NCI-H82 (cell line): Measurements from ENCODE around the gene SLC33A1.
"Not testable (repeated sequence)": the region's sequence is repeated elsewhere in the genome, so short reads cannot be mapped to it uniquely, and the experiment has no call there.

Experiments used
- DNase-seq: peaks from one replicate; lab custom pipeline; 2025; lab: John Stamatoyannopoulos, UW

SLC33A1 gene

DNA sequence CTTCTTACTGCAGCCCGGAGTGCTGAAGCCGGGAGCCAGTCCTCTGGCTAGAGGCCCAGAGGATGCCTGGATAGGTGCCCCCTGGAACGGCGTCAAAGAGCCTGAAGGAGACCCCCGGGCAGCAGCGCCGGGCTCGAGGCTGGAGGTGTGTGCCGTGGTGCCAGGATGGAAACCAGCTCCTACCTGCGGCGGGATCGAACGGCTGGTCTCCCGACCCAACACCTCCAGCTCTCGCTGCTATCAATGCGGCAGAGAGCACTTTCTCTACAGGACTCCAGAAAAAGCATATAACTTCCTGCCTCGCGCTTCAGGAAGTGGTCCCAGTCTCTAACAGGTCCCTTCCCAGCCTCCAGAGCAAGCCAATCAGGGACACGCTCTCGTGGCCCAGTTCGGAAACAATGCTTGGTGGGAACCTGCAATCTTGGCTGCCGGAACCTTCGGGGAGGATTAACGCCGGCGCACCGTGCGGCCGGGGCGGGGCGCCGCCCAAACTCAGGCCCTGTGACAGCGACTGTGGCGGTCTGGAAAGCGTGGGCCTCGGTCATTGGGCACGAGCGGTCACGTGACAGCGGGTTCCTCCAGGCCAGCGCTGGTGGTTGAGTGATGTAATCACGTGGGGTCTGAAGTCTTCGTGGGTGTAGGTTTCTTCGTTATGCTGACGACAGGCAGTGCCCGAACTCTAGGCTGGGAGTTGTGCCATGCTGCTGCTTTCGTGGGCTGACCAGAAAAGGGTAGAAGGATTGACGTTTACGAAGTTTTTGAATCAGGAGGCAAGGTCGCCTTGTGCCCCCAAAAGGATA, at the start of gene SLC33A1:
TSS of gene SLC33A1 (minus strand) at position 287 of the 800 bp plus-strand sequence. CDS start 430 bp downstream, outside the sequence.
- DNase-seq, result peak; percentile 99

GRCh38 chr3:155895379-155895900, 41.2 kb upstream of the SLC33A1 start:
- peak; percentile 92 for DNase-seq

GRCh38 chr3:155891321-155891720, 37.1 kb upstream of the SLC33A1 start:
- no peak for DNase-seq

GRCh38 chr3:155890671-155891190, 36.5 kb upstream of the SLC33A1 start:
- no peak for DNase-seq

DNA sequence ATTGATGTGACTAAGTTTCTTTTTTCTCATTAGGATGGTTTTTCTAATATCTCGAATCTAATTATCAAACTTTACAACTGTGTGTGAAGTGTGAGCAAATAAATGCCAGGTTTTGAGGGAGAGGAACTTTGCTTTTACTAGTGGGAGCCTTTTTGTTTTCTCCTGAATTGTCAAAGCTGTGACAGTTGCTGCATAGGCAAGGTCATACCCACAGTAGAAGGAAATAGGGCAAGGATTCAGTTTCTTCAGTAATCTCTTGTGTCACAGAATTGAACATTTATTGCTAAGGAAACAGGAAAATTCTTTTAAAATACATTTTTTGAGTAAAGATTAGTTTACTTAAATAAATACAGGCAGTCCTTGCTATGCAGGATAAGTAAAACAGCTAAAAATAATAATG, 35.7 kb upstream of the SLC33A1 start:
- DNase-seq, result no peak

DNA sequence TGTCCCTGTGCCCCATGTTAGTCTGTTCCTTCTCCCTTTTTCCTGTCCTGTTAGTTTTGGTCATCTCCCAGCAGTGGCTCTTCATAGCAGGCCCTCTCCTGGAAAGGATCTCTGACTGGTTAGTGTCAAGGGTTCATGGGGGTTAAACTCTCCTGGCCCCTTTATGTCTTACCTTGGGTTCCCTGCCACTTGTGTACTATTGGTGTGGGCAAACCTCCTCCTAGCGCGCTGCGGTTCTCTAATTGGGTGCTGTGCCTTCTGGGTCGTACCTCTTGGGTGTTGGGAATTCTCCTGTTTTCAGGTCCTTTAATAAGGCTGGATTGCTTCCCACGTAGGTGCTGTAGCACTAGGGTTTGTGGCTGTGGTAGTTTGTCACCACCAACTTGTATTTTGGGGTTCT, 35.0 kb upstream of the SLC33A1 start:
- DNase-seq, result no peak

DNA sequence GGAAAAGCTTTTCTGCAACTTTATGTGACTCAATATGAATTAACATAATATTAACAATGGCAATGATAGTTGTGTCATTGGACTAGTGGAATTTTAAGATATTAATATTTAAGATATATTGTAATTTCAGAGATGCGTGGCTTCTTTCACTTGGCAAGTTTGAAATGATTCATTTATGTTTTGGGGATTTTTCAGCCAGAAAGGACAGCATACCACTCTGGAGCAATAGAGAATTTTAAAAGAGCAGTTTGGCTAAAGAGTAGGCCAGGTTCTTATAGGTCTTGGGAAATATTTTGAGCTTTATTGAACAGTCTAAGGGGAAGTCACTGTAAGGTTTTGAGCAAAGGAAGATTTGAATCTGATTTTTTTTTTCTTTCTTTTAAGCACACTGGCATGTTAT, 32.7 kb upstream of the SLC33A1 start:
- no peak for DNase-seq

GRCh38 chr3:155886348-155886747, 32.1 kb upstream of the SLC33A1 start:
- not testable (repeated sequence) for DNase-seq

DNA sequence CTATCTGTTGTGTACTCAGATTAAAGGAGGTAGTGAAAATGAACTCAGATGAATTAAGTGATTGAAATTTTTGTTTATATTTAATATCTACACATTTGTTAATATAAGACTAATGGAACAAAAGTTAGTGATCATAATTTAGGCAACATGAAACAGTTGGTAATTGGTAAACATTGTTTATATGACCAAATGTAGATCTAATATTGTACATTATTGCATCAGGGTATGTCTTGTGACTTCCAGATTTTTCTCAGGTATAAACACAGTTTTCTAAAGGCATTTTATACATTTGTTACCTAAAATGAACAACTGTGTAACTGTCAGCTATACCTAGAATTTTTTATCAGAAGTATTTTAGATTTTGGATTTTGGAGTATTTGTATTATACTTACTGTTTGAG, 31.1 kb upstream of the SLC33A1 start:
- no peak for DNase-seq

GRCh38 chr3:155884292-155884691, 30.1 kb upstream of the SLC33A1 start:
- DNase-seq, result no peak

DNA sequence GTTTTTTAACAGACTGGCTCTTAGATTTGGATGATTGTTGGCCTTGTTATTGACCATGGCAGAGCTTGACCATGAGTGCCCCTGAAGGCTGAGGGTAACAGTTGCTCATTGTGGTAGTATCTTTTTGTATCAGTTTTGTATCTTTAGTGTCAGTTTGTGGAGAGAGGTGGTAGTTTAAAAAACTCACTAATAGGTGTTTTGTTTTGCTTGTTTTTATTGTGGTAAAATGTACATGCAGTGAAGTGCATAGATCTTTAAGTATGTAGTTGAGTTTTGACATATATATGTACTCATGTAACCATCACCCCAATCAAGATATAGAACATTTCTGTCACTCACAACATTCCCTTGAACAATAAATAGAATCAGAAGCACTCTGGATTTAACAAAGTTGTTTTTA, 26.1 kb upstream of the SLC33A1 start:
- DNase-seq, result no peak

GRCh38 chr3:155876503-155876902, 22.3 kb upstream of the SLC33A1 start:
- peak; percentile 47 for DNase-seq

DNA sequence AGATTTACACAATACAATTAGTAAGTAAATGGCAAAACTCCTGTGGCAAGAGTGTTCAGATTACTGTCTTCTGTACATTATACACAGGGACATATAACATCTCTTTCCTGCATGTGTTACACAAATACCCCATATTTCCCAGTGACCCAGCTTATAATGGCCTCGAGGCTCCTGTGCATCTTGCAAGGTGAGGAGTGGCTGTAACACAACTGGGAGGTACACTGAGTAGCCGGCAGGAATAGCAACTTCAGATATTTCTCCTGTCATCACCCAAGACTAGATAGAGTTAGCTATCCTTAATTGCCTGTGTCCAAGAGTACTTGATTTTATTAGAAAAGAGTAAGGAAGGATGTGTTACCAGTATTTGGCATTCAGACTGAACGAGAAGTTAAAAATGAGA, 21.8 kb upstream of the SLC33A1 start:
- DNase-seq, result peak; percentile 54

GRCh38 chr3:155872904-155873646, 18.8 kb upstream of the SLC33A1 start:
- no peak for DNase-seq

DNA sequence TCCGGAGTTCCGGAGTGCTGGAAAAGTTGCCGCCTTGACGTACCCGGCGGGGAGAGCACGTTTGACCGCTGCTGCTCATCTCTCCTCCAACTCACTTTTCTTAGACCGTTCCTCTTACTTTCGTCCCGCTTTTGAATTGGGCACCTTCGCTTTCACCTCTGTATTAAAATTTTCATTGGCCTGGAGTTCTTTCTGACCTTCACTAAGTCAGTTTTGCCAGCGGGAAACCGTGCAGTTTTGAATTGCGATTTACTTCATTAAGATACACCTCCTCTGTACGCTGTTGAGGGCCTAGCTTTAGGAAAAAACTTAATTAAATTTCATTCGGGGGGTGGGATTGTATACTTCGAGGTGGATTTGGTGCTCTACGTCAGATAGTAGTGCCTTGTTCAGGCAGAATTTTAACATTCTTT, 17.5 kb upstream of the SLC33A1 start:
- peak; percentile 59 for DNase-seq

DNA sequence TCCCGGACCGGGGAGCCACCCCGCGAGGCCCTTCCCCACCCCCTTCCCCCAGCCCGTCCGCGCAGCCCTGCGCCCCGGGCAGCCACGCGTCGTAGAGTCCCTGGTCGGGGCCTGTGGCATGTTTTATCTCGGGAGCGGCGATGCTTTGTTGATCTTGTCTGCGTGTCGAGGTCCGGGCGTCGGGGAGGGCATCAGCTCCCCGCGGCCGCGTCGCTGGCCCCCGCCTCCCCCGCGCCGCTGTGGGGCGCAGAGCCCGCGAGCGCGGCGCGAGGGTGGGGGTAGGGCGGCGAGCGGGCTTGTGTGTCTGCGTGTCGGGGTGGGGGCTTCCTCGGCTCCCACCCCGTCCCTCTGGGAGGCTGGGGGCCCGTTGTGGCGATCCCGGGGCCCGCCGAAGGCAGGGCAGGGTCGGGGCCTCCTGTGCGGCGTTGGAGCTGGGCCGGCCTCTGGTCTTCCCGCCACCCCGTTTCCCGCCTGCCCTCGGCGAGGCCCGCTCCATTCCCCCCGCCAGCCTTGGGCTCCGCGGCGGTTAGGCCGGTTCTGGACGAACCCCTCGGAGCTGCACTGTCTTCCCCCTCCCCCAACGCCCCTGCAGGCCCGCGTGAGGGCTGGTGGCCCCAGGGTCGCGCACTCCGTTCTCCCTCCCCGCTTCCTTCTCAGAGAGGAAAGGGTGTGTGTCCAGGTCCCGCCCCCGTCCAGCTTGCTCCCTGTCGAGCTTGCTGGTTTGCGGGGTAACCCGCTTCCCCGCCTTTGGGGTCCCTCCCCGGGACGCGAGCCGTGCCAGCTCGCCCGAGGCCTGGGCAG, 16.9 kb upstream of the SLC33A1 start:
- peak; percentile 63 for DNase-seq

DNA sequence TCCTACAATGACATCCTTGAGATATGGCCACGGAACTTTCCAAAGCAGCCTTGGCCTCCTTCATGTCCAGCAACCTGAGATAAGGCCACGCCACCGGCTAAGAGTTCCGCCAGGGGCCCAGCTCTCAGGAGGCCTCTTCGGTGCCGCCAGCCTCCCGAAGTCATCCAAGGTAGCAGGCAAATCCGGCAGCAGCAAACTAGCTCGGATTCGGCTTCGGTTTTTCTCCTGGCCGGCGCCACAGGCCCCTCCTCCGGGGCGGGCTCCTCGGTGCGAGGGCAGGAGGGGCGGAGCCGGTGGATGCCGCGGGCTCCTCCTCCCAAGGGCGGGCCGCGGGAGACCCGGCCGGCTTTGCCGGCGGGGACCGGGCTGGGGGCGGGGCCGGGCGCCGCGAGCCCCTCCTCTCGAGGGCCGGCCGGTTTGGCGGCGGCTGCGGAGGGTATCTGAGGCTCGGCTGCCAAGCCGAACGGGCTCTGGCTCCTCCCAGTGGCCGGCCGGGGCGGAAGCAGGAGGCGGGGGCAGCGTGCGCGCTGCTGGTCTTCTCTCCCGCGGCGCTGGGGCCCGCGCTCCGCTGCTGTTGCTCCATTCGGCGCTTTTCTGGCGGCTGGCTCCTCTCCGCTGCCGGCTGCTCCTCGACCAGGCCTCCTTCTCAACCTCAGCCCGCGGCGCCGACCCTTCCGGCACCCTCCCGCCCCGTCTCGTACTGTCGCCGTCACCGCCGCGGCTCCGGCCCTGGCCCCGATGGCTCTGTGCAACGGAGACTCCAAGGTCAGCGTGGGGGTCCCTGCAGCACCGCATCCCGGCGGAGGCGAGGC, 16.1 kb upstream of the SLC33A1 start, which contains the start of gene GMPS:
TSS of gene GMPS (plus strand) at position 518 of the 812 bp plus-strand sequence. CDS start at position 739, 221 bp downstream.
- peak; percentile 100 for DNase-seq

DNA sequence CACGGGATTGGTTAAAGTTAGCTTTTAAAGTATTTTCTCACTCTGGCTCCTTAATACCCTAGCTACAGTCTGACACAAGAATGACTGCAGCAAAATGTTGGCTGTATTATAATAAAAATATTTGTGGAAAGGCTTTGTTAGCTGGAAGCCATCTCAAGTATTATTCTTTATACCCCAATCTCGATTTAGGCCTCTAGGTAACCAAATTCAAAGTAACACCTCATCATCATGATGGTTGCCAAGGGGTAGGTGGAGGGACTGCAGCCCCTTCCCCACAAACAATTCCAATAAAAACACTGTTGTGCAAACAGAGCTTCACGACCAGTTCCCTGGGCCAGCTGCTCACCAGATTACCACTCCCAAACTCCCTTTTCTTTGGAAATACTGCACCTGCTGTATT, 15.5 kb upstream of the SLC33A1 start:
- DNase-seq, result no peak

- no peak for DNase-seq
Observed at GRCh38 chr3:155863072-155863784, 9.0 kb upstream of the SLC33A1 start.

GRCh38 chr3:155862290-155862982, 8.2 kb upstream of the SLC33A1 start:
- DNase-seq, result not testable (repeated sequence)
